ENCODE measurements around the gene CENPU.

- no peak for TF ChIP-seq ZBTB7A (CRISPR knock-in tag; IDR thresholded peaks at IDR 0.05)
- TF ChIP-seq SIN3A (IDR thresholded peaks at IDR 0.05; ENCODE audit: borderline replicate concordance, low read depth, low read length): no peak
- TF ChIP-seq KDM1A (CRISPR knock-in tag; IDR thresholded peaks at IDR 0.05): no peak
- TF ChIP-seq PHF8 (CRISPR knock-in tag; IDR thresholded peaks at IDR 0.05): no peak
- no peak for TF ChIP-seq ASH2L (IDR thresholded peaks at IDR 0.05; ENCODE audit: insufficient read length, low read depth, low read length)
- no peak for TF ChIP-seq GABPA (IDR thresholded peaks at IDR 0.05; ENCODE audit: low read depth, low read length)
- TF ChIP-seq GABPA (CRISPR knock-in tag; IDR thresholded peaks at IDR 0.05; ENCODE audit: low read depth): no peak
Observed at GRCh38 chr4:184732126-184732525, 1.8 kb downstream of the CENPU start.
